Activated CD4-positive, alpha-beta T cell treated with anti-CD3 and anti-CD28 coated beads, Interleukin-2, amount 10 ng/mL, durations not matched to agents 24 days and 14 days (primary cell): ENCODE data around the gene NAT16. TPM values are rescaled to one million over a fixed set of nuclear protein-coding genes. Genes with fewer than 3 reads are reported as not detected.

Experiments
- DNase-seq: peaks from one replicate; pipeline ENCODE4 v3.0.0; 2022
- H3K27ac Mint-ChIP-seq: one replicate; pipeline ENCODE4 v1.8.0; 2022; ENCODE audit warnings: mild to moderate bottlenecking, mixed read lengths
- H3K27me3 Mint-ChIP-seq: one replicate; pipeline ENCODE4 v1.8.0; 2022; ENCODE audit warnings: mixed read lengths
- H3K36me3 Mint-ChIP-seq: one replicate; pipeline ENCODE4 v1.8.0; 2022; ENCODE audit warnings: low read depth, mild to moderate bottlenecking, mixed read lengths
- H3K4me1 Mint-ChIP-seq: one replicate; pipeline ENCODE4 v1.8.0; 2021; ENCODE audit warnings: mixed read lengths
- H3K4me3 Mint-ChIP-seq: one replicate; pipeline ENCODE4 v1.8.0; 2022; ENCODE audit warnings: mild to moderate bottlenecking, moderate library complexity, mixed read lengths
- H3K9me3 Mint-ChIP-seq: one replicate; pipeline ENCODE4 v1.8.0; 2021; ENCODE audit warnings: mixed read lengths
- intact Hi-C: fragments of 100-400 bp; cut with micrococcal nuclease; formaldehyde crosslinking; loops from one replicate; pipeline ENCODE4 v1.15.1; 2023
- total RNA-seq: library from RNA; stranded (reverse); gene quantifications from 2 replicates; pipeline ENCODE4 v1.2.3, GENCODE V29; 2022

Gene NAT16
- total RNA-seq, 1 donor from 2014 or later, result not detected

DNA sequence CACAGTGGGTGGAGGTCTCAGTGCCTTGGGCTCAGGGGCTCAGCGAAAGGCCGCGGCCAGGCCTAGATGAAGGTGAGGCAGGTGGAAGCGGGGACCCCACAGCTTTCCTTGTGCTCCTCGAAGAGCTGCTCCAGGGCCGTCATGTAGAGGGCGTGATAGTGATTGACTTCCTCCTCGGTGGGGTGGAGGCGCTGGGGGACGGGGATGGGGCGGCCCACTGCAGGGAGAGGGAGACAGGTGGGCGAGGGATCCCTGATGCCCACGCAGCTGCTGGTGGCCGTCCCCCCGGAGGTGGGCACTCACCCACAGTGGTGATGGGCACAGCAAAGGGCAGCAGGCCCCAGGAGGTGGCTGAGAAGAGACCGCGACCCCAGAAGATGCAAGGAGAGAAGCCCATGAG lies 15.8 kb upstream of the NAT16 start:
- peaks cover 14% of the 10 kb centered on the region for H3K27me3 Mint-ChIP-seq
- no peak for DNase-seq
- no peaks in the 10 kb centered on the region for H3K9me3 Mint-ChIP-seq
- H3K4me1 Mint-ChIP-seq, result peaks cover 3% of the 10 kb centered on the region
- intact Hi-C loops, result no loop called here
- no peaks in the 10 kb centered on the region for H3K36me3 Mint-ChIP-seq
- H3K4me3 Mint-ChIP-seq, result no peak overlapping the region
- no peak overlapping the region for H3K27ac Mint-ChIP-seq

DNA sequence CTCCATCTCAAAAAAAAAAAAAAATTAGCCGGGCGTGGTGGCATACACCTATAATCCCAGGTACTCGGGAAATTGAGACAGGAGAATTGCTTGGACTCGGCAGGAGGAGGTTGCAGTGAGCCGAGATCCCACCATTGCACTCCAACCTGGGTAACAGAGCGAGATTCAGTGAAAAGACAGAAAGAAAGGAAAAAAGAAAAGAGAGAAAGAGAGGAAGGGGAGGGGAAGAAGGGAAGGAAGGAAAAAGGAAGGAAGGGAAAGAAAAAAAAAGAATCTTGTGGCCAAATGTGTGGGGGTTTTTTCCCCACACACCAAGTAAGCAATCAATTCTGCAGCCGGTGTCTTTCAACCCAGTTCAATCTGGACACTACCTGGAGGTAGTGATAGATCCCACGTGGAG lies 9.0 kb upstream of the NAT16 start:
- Mint-ChIP-seq H3K4me1 (peaks cover 2% of the 10 kb centered on the region), H3K27ac (no peak overlapping the region), H3K27me3 (peaks cover 14% of the 10 kb centered on the region), H3K36me3 (no peaks in the 10 kb centered on the region), H3K4me3 (no peak overlapping the region), H3K9me3 (no peaks in the 10 kb centered on the region)
- intact Hi-C loops, result no loop called here
- no peak for DNase-seq

DNA sequence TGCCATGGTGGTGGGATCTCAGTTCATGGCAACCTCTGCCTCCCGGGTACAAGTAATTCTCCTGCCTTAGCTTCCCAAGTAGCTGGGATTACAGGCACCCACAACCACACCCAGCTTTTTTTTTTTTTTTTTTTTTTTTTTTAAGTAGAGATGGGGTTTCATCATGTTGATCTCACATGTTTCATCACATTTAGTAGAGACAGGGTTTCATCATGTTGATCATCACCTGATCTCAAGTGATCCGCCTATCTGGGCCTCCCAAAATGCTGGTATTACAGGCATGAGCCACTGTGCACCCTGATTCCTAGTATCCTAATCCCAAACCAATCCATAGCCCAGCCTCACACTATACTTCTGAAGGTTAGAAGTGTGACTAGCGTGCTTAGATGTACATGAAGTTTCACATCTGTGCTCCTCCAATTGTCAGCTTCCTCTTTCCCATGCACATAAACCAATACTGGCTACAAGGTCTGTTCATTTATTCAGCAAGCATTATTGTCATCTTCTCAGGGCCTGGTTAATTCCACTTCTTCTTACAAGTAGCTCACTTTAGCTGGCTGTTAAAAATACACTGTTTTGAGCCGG lies 6.8 kb upstream of the NAT16 start:
- intact Hi-C loops, result no loop called here
- Mint-ChIP-seq H3K36me3 (no peaks in the 10 kb centered on the region), H3K4me1 (no peaks in the 10 kb centered on the region), H3K27me3 (peaks cover 21% of the 10 kb centered on the region), H3K9me3 (no peaks in the 10 kb centered on the region), H3K27ac (no peak overlapping the region), H3K4me3 (no peak overlapping the region)
- DNase-seq, result no peak

DNA sequence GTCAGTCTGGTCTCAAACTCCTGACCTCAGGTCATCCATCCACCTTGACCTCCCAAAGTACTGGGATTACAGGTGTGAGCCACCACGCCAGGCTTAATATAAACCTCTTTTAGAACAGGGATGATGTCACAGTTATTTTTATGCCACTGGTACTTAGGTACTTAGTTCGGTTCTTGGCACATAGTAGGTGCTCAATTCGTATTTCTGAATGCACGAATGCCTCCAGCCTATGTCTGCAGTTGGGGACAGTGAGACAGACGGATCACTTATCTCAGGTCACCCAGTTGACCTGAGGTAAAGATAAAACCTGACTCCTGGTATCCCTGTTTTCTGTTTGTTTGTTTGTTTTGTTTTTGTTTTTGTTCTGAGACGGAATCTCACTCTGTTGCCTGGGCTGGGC lies 6.1 kb upstream of the NAT16 start:
- Mint-ChIP-seq H3K4me1 (no peaks in the 10 kb centered on the region), H3K36me3 (no peaks in the 10 kb centered on the region), H3K27me3 (peaks cover 22% of the 10 kb centered on the region), H3K9me3 (no peaks in the 10 kb centered on the region), H3K4me3 (no peak overlapping the region), H3K27ac (no peak overlapping the region)
- DNase-seq, result no peak
- intact Hi-C loops, result no loop called here

DNA sequence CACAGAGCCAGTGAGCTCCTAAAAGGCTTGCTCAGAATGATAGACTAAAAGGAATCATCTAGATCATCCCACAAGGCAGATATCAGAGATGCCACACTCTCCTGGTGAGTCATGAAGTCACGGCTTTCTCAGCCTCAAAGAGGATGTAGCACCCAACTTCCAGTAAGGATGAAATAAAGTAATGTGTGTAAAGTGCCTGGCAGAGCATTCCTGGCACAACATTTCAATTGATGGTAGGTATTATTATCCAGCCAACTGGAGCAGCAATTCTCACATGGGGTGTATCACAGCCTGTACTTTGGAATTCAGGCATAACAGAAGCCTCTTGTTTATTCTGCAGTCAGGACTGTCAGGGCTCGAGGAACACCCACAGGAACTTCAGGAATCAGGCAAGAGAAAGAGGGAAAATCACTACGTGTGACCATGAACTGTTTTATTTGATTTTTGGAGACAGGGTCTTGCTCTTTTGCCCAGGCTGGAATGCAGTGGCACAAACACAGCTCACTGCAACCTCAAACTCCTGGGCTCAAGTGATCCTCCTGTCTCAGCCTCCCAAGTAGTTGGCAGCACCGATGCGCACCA lies 5.3 kb upstream of the NAT16 start:
- intact Hi-C loops, result no loop called here
- H3K4me3 Mint-ChIP-seq, result no peak overlapping the region

DNA sequence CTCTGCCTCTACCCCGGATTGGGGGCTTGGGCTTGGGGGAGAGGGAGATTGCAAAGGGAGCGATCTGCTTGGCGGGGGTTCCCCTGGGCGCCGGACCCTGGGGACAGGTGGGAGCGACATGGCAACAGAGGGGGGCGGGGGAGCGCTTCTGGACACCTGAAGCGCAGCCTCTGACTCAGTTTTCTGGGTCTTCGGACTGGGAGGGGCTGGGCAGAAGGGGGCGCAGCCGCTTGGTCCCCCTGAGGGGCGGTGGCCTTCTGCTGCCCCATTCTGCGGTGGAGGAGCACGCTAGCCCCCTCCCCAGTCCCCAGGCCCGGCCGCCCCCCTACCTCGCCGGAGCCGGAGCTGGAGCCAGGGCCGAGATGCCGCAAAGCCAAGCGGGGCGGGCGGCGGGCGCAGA lies 380 bp downstream of the NAT16 start:
- H3K4me3 Mint-ChIP-seq, result no peak overlapping the region
- peaks cover 65% of the 10 kb centered on the region for H3K27me3 Mint-ChIP-seq
- DNase-seq, result no peak
- H3K36me3 Mint-ChIP-seq, result no peaks in the 10 kb centered on the region
- no peak overlapping the region for H3K27ac Mint-ChIP-seq
- intact Hi-C loops, result loop anchor here (10.0 kb wide), 1 partner anchor 125 kb away; no protein-coding TSS in a partner anchor
- H3K4me1 Mint-ChIP-seq, result peaks cover 6% of the 10 kb centered on the region
- H3K9me3 Mint-ChIP-seq, result no peaks in the 10 kb centered on the region

More for the DNA sequence above, 5.3 kb upstream of the NAT16 start:
- DNase-seq, result no peak
- Mint-ChIP-seq H3K27me3 (peaks cover 29% of the 10 kb centered on the region), H3K36me3 (no peaks in the 10 kb centered on the region), H3K4me1 (peaks cover 4% of the 10 kb centered on the region), H3K9me3 (no peaks in the 10 kb centered on the region), H3K27ac (no peak overlapping the region)

DNA sequence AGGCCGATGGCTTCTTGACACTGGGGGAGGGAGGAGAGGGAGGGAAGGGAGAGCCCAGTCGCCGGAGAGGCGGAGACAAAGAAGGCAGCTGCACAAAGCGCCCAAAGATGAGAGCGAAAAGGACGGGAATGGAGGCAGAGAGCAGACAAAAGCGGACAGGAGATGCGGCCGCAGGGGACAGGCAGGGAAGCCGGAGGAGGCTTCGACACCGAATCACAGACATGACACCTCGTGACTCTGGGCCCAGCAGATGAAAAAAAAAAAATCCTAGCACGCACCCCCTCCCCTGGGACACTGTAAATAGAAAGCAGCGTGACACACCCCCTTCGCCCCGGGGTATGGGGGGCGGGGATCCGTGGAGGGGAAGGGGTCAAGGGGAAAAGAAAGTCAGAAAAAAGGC lies 976 bp downstream of the NAT16 start:
- intact Hi-C loops, result loop anchor here (10.0 kb wide), 1 partner anchor 126 kb away; no protein-coding TSS in a partner anchor
- Mint-ChIP-seq H3K4me3 (peak overlapping the region; percentile 23), H3K27me3 (peaks cover 69% of the 10 kb centered on the region), H3K4me1 (peaks cover 8% of the 10 kb centered on the region), H3K9me3 (no peaks in the 10 kb centered on the region), H3K36me3 (no peaks in the 10 kb centered on the region), H3K27ac (no peak overlapping the region)
- DNase-seq, result no peak

DNA sequence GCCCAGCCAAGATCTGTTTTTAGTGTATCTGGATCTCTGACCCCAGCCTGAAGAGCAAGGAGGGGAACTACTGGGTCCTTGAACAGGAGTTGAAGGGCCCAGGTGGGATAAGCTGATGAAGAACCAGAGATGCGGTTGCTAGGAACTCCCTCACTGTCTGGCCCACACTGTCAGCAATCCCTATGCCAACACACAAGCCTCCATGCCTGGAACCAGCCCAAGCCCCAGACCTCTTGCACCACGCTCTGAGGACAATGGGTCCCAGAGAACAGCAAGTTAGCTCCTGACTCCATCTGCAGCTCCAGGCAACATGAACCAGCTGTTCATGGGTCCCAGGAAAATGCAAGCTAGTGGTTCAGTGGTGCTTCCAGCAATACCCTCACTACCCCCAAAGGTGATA lies 2.4 kb downstream of the NAT16 start:
- intact Hi-C loops, result loop anchor here (10.0 kb wide), 1 partner anchor 127 kb away; no protein-coding TSS in a partner anchor
- H3K27ac Mint-ChIP-seq, result no peak overlapping the region
- peaks cover 78% of the 10 kb centered on the region for H3K27me3 Mint-ChIP-seq
- H3K9me3 Mint-ChIP-seq, result no peaks in the 10 kb centered on the region
- DNase-seq, result no peak
- H3K36me3 Mint-ChIP-seq, result no peaks in the 10 kb centered on the region
- H3K4me3 Mint-ChIP-seq, result no peak overlapping the region
- H3K4me1 Mint-ChIP-seq, result peaks cover 13% of the 10 kb centered on the region

DNA sequence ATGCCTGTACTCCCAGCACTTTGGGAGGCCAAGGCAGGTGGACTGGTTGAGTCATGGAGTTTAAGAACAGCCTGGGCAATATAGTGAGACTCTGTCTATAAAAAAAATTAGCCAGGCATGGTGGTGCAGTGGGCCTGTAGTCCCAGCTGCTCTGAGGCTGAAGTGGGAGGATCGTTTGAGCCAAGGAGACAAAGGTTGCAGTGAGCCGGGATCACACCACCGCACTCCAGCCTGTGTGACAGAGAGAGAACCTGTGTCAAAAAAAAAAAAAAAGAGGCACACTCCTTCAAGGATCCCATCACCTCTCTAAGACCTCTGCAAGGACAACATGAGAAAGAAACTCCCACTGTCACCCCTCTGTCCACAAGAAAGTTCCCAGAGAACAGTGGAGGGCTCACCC lies 4.4 kb downstream of the NAT16 start:
- Mint-ChIP-seq H3K9me3 (no peaks in the 10 kb centered on the region), H3K36me3 (no peaks in the 10 kb centered on the region), H3K27me3 (peaks cover 79% of the 10 kb centered on the region), H3K27ac (no peak overlapping the region), H3K4me1 (peaks cover 25% of the 10 kb centered on the region), H3K4me3 (no peak overlapping the region)
- no peak for DNase-seq
- intact Hi-C loops, result loop anchor here (10.0 kb wide), 1 partner anchor 129 kb away; no protein-coding TSS in a partner anchor

DNA sequence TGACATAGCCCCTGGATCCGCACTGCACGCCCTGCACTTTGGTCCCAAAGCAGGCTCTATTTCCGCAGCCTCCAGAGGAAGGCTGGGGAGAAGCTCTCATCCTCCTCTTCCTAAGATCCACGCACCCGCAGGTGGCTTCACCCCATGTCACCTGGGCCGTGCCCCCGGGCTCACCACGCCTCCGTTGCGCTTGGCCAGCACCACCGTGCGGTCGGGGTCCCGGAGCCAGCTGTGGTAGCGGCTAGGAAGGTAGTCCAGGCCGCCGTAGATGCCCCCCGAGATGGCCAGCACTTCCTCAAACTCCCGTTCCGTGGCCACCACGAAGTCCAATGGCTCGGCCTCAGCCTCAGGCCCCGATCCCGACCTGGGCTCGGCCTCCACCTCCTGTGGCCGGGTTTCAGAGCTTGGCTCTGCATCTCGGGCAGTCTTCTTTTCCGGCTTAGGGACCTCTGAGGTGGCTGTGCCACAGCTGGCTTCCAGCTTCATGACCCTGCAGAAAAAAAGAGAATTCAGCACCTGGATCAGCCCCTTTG lies 5.7 kb downstream of the NAT16 start:
- H3K27ac Mint-ChIP-seq, result no peak overlapping the region

DNA sequence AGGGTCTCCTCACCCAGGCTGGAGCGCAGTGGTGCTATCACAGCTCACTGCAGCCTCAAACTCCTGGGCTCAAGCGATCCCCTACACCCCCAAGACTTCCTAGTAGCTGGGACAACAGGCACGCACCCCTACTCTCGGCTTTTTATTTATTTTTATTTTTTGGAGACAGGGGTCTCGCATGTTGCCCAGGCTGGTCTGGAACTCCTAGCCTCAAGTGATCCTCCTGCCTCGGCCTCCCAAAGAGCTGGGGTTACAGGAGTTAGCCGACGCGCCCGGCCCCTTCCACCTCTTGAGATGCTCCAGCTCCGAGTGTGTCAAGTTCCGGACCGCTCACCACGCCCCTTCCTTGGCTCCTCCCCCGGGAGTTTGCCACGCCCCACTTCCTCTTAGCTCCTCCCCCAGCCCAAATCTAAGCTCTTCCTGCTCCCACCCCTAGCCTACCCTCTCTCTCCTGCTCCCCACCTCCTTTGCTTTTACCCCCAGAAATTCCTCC lies 6.3 kb downstream of the NAT16 start:
- Mint-ChIP-seq H3K36me3 (no peaks in the 10 kb centered on the region), H3K27me3 (peaks cover 83% of the 10 kb centered on the region), H3K9me3 (no peaks in the 10 kb centered on the region), H3K4me1 (peaks cover 34% of the 10 kb centered on the region), H3K4me3 (peak overlapping the region; percentile 41), H3K27ac (no peak overlapping the region)
- DNase-seq, result peak; percentile 94
- intact Hi-C loops, result loop anchor here (1.0 to 10.0 kb wide), 2 partner anchors 8 to 131 kb away; partner anchors contain the start of gene VGF

More for the DNA sequence above, 5.7 kb downstream of the NAT16 start:
- Mint-ChIP-seq H3K36me3 (no peaks in the 10 kb centered on the region), H3K4me3 (peak overlapping the region; percentile 41), H3K4me1 (peaks cover 32% of the 10 kb centered on the region), H3K9me3 (no peaks in the 10 kb centered on the region), H3K27me3 (peaks cover 84% of the 10 kb centered on the region)
- no peak for DNase-seq
- intact Hi-C loops, result loop anchor here (1.0 to 10.0 kb wide), 2 partner anchors 9 to 130 kb away; partner anchors contain the start of gene VGF

DNA sequence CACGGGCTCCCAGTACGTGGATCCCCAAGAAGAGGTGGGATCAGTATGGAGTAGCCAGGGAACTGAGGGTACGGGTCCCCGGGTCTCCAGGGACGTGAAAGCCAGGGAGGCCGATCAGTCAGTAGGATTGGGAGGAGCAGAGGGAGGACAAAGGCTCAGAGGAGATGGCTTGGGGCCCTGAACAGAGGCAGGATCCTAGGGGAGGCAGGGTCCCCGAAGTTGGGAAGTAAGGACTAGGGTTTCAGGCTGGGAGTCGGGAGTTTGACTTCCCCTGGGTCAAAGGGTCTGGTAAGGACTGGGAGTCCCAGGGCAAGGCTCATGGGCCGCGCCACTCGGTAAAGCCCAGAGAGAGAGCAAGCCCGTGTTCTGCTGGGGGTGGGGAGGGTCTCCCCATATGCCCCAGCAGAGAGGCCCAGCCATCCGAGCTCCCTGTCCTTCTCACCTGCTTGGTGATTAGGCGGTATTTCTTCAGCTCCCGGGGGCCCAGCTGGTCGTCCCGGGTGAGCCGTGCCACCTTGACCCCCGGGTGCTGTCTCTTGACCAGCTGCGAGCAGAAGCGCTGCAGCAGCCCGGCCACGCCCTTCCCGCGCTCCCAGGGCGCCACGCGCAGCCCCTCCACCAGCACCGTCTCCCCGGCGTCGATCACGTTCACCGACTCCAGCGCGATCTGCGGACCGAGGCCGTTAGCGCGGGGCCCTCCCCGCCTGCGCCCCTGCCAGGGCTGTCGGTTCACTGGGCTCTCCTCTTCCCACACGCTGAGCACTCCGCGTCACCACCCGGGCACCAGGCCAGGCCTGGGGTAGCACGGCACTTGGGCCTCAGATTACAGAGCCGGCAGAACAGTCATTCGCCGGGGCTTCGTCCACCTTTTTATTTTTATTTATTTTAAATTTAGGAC lies 7.0 kb downstream of the NAT16 start:
- no peaks in the 10 kb centered on the region for H3K9me3 Mint-ChIP-seq

DNA sequence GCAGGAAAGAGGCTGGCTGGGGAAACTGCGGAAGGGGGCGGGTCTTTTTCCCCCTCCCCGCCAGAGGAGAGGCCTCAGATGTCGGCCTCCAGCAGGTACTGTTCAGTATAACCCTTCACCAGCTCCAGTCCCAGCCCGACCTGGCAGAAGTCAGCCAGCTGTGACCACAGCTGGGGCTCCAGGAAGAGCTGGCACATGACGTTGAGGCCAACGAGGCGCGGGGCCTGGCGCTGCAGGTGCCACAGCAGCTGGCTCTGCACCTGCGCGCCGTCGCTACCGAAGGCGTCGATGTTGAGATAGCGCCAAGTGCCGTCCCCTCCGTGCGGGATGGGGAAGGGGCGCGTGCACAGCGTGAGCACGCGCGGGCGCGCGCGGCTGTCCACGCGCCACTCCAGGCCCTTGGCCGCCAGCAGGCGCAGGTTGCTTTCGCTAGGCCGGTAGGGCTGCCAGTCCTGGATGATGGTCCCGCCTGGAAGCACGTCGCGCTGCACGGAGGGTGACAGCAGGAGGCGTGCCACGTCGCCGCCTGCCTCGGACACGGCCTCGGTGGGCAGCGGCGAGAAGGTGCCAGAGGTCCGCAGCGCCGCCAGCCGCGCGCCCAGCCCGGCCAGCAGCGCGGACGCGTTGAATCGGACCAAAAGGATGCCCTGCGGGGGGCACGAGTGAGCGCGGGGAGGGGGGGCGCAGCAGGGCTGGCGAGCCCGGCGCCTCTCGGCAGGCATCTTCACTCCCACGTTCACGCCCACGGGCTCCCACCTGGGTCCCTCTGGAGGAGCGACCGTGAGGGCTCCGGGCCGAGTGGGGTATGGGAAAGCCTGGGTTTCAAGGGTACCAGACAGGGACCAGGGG lies 7.9 kb downstream of the NAT16 start:
- Mint-ChIP-seq H3K4me1 (peaks cover 44% of the 10 kb centered on the region), H3K36me3 (no peaks in the 10 kb centered on the region), H3K4me3 (peak overlapping the region; percentile 34), H3K27me3 (peaks cover 84% of the 10 kb centered on the region), H3K27ac (no peak overlapping the region), H3K9me3 (no peaks in the 10 kb centered on the region)
- intact Hi-C loops, result loop anchor here (10.0 kb wide), 1 partner anchor 133 kb away; no protein-coding TSS in a partner anchor
- DNase-seq, result no peak

More for the DNA sequence above, 7.0 kb downstream of the NAT16 start:
- DNase-seq, result no peak
- H3K27ac Mint-ChIP-seq, result peak overlapping the region; percentile 58
- H3K36me3 Mint-ChIP-seq, result no peaks in the 10 kb centered on the region
- peaks cover 84% of the 10 kb centered on the region for H3K27me3 Mint-ChIP-seq
- intact Hi-C loops, result loop anchor here (10.0 kb wide), 1 partner anchor 132 kb away; no protein-coding TSS in a partner anchor
- H3K4me3 Mint-ChIP-seq, result peak overlapping the region; percentile 37
- H3K4me1 Mint-ChIP-seq, result peaks cover 38% of the 10 kb centered on the region
